Measurements from ENCODE around the gene PTPN13. TPM values are rescaled to one million over a fixed set of nuclear protein-coding genes. Genes with fewer than 3 reads are reported as not detected.

PTPN13 gene
- total RNA-seq, 2 experiments from 2014 or later, result 0.06 TPM

DNA sequence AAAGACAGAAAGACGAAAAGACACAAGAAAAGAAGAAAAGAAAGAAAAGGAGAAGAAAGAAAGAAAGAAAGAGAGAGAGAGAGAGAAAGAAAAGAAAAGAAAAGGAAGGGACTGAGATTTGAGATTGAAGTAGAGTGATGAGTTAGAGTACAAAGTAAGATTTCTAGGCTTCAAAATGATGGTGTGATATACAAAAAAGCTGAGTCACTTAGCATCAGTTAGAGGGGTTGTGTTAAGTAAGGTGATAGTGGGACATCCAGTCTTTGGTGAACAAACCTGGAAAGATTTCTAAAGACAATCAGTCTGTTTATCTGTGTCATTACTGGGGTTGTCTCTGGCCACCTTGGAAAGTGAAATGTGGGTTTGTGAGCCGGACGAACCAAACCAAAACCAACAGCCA is 241.6 kb downstream of the PTPN13 start:
- Mint-ChIP-seq H3K4me1 (no peaks in the 10 kb centered on the region), H3K4me3 (no peak overlapping the region), H3K27me3 (peaks cover 2% of the 10 kb centered on the region), H3K9me3 (no peaks in the 10 kb centered on the region), H3K27ac (peak overlapping the region; percentile 13), H3K36me3 (no peaks in the 10 kb centered on the region)
- POLR2A ChIA-PET, result no interaction called here
- no peak for DNase-seq
- ATAC-seq (ENCODE audit: low read depth), result no peak

DNA sequence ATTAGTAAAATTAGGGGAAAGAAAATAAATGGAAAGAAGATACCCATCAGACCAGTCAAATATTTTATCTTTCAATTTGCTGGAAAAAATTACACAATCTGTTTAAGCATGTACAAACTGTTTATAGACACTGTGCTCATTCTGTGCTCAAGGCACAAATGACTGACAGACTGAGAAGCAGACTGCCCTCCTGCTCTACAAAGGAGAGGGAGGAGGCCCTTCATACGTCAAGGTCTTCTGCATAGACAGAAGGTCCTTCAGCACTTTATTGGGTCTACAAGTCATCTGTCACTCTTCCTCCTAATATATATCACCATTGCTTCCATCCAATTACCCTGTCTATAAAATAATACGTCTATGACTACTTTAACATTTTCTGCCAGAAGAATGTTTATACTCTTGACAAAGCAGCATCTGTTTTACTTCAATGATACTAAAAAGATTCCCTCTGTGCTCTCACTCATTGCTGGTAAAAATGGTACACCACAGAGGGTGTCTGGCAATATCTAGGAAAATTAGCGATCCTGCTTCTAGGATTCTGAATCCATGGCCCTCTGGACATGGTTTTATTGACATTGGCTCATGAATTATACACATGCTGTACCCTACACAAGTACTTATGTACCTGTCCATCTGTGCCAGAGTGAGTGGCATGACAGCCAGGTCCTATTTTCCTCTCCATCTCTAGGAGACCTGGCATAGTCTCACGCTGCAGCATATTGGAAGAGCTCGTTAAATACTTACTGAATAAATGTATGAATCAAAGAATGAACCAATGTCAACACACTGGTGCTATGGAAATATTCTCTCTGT is 243.8 kb downstream of the PTPN13 start:
- Mint-ChIP-seq H3K36me3 (no peaks in the 10 kb centered on the region), H3K4me3 (no peak overlapping the region), H3K4me1 (no peaks in the 10 kb centered on the region), H3K9me3 (no peaks in the 10 kb centered on the region), H3K27ac (no peak overlapping the region), H3K27me3 (peaks cover 2% of the 10 kb centered on the region)
- POLR2A ChIA-PET, result no interaction called here
- DNase-seq (no peak), ATAC-seq (ENCODE audit: low read depth) (no peak)

DNA sequence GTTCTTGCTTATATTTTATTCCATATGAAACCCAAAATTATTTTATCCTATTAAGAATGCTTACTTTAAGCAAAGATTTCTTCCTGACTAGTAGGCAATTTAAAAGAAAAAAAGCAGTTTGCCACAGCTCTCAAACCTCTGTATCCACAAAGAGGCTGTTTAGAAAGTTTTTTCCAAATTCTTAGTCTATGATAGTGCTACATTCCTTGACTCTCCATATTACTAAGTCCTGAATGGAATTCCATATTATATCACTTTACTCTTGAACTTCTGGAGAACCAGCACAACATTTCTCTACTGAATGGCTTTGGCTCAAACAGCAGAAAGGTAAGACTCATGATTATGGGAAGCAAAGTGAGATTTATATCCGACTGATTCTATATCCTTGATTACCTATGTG is 246.7 kb downstream of the PTPN13 start:
- Mint-ChIP-seq H3K4me1 (no peaks in the 10 kb centered on the region), H3K4me3 (no peak overlapping the region), H3K9me3 (no peaks in the 10 kb centered on the region), H3K27ac (no peak overlapping the region), H3K27me3 (peaks cover 2% of the 10 kb centered on the region), H3K36me3 (no peaks in the 10 kb centered on the region)
- no peak for DNase-seq
- POLR2A ChIA-PET, result no interaction called here
- no peak for ATAC-seq (ENCODE audit: low read depth)

DNA sequence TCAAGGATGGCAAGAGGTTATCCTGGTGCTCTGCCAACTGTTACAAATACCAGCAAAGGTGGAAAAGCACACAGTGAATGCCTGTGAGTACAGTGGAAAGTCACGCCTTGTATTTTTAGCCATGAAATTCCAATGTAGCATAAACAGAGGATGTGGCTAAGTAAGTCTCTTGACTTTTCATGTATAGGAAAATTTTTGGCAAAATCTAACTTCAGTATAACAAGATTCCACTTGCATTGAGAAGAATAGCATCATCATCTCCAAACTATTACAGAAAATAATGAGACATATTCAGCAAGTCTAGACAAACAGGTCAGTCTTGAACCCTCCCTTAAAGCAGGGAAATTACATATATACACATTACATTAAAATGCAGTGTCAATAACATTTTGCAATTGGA is 247.2 kb downstream of the PTPN13 start:
- DNase-seq (no peak), ATAC-seq (ENCODE audit: low read depth) (no peak)
- no peaks in the 10 kb centered on the region for H3K36me3 Mint-ChIP-seq
- no peaks in the 10 kb centered on the region for H3K4me1 Mint-ChIP-seq
- H3K27me3 Mint-ChIP-seq, result peaks cover 2% of the 10 kb centered on the region
- no peak overlapping the region for H3K4me3 Mint-ChIP-seq
- POLR2A ChIA-PET, result no interaction called here
- no peaks in the 10 kb centered on the region for H3K9me3 Mint-ChIP-seq
- no peak overlapping the region for H3K27ac Mint-ChIP-seq

DNA sequence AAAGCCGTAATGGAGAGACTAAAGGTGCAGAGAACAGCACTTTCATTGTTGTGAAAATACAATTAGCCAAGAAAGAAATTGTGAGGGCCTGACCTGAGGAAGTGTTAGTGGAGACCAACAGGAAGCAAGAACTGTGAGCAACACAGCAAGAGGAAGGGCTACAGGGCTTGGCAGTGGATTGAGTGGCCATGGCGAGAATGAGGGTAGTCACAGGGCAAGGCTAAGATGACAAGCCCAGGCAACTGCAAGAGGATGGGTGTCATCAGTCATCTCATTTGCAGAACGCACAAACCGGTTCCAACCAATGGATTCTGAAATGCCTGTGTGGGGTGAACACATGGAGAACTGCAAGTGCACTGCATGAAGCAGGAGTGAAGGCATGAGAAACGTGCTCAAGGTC is 251.5 kb downstream of the PTPN13 start:
- H3K9me3 Mint-ChIP-seq, result no peaks in the 10 kb centered on the region
- DNase-seq (no peak), ATAC-seq (ENCODE audit: low read depth) (no peak)
- H3K27ac Mint-ChIP-seq, result no peak overlapping the region
- H3K4me3 Mint-ChIP-seq, result no peak overlapping the region
- POLR2A ChIA-PET, result no interaction called here
- no peaks in the 10 kb centered on the region for H3K36me3 Mint-ChIP-seq
- no peaks in the 10 kb centered on the region for H3K4me1 Mint-ChIP-seq
- H3K27me3 Mint-ChIP-seq, result peaks cover 2% of the 10 kb centered on the region

DNA sequence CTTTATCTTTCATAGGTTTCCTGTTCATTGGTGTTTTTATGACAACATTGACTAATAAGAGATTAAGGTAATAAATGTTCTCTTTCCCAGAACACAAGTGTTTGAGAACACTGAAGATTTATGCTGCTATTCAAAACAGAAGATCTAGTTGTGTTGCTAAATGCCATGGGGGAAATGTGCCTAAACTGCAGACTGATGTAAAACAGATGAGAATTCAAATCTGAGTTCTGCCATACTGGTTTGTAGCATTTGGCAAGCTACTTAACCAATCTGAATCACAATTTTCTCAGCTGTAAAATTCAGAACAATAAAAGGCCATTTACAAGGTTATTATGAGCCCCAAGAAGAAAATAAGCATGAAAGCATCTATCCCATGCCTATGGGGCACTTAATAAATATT is 252.8 kb downstream of the PTPN13 start:
- H3K27ac Mint-ChIP-seq, result no peak overlapping the region
- POLR2A ChIA-PET, result no interaction called here
- no peaks in the 10 kb centered on the region for H3K9me3 Mint-ChIP-seq
- no peak for DNase-seq
- no peak for ATAC-seq (ENCODE audit: low read depth)
- no peaks in the 10 kb centered on the region for H3K4me1 Mint-ChIP-seq
- no peak overlapping the region for H3K4me3 Mint-ChIP-seq
- H3K27me3 Mint-ChIP-seq, result peaks cover 2% of the 10 kb centered on the region
- H3K36me3 Mint-ChIP-seq, result no peaks in the 10 kb centered on the region

DNA sequence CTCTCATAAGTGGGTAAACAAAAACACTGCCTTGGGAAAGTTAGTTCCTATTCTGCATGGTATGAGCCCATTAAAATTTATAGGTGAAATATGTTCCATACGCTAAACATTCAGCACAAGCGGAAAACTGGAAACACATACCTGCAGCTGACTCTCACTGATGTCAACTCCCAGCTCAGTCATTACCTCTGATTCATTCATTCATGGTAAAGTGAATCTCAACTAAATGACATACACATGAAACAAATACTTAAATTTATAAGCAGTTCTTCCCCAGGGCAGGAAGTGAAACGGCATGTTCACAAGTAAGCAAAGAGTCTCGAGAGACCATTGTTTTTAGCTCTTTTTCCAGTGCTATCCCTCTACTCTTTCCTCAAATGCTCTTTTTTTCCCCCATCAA is 253.5 kb downstream of the PTPN13 start:
- DNase-seq (no peak), ATAC-seq (ENCODE audit: low read depth) (no peak)
- peaks cover 2% of the 10 kb centered on the region for H3K27me3 Mint-ChIP-seq
- no peaks in the 10 kb centered on the region for H3K4me1 Mint-ChIP-seq
- no peak overlapping the region for H3K27ac Mint-ChIP-seq
- no peaks in the 10 kb centered on the region for H3K9me3 Mint-ChIP-seq
- H3K4me3 Mint-ChIP-seq, result no peak overlapping the region
- POLR2A ChIA-PET, result no interaction called here
- H3K36me3 Mint-ChIP-seq, result no peaks in the 10 kb centered on the region

DNA sequence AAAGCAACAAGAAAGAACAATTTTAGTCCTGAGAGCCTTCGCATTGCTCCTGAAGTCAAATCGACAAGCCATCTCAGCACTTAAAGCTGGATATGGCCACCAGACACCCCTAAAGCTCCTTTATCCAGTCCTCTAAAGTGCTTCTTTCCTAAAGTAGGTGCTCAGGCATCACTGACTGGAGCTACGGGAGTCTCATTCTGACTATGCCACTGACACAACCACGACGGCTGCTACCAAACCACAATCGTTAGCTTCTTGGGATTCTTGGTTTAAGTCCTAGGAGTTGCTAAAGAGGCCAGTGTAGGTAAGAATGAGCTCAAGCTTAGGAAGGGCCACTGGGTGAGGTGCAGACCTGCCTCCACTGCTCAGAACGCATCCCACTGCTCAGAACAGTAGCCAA is 254.0 kb downstream of the PTPN13 start:
- no peak overlapping the region for H3K4me3 Mint-ChIP-seq
- POLR2A ChIA-PET, result no interaction called here
- no peaks in the 10 kb centered on the region for H3K4me1 Mint-ChIP-seq
- H3K9me3 Mint-ChIP-seq, result no peaks in the 10 kb centered on the region
- peaks cover 2% of the 10 kb centered on the region for H3K27me3 Mint-ChIP-seq
- DNase-seq (no peak), ATAC-seq (ENCODE audit: low read depth) (no peak)
- H3K27ac Mint-ChIP-seq, result no peak overlapping the region
- no peaks in the 10 kb centered on the region for H3K36me3 Mint-ChIP-seq

DNA sequence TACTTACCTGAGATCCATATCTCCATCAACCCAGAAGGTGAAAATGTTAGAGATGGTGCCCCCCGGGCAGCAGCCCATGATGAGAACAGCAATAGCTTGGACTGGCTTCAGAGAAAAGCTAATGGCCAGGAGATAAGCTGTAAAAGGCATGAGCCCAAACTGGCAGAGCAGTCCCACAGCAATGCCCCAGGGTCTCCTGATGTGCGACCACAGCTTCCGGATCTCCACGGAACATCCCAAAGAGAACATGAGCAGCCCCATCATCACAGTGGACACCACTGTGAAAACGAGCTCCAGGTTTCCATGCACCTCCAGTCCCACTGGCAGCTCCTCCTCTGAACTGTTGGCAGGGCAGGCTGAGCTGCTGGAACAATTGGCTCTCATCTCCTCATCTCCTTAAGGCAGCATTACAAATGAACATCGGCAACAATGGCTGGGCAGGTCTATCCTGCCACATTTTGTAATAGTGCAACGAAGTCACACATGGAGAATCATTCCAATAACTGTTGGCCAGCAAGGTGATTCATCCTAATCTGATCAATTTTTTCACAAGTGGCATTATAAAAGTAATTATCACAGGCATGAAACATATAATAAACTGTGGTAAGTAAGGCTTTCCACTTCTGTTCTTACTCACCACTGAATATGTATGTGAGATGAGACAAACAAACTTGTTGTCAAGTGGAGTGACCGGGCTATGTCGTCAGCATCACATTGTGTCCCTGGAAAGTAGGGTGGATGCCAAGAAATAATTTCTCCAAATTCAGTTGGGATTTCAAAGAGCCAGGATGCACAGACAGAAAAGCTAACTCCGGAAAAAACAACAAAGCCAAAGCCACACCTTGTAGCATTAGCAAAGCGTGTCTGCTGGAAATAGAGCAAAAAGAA is 254.9 kb downstream of the PTPN13 start, which contains the start of gene SLC10A6:
SLC10A6 (minus strand) TSS at position 653 of the 888 bp plus-strand sequence; CDS start at position 384, 269 bp downstream.
- H3K27me3 Mint-ChIP-seq, result peaks cover 2% of the 10 kb centered on the region
- no peaks in the 10 kb centered on the region for H3K36me3 Mint-ChIP-seq
- POLR2A ChIA-PET, result no interaction called here
- no peak within 1 kb of the TSS for H3K27ac Mint-ChIP-seq
- H3K4me1 Mint-ChIP-seq, result no peaks in the 10 kb centered on the region
- no peaks in the 10 kb centered on the region for H3K9me3 Mint-ChIP-seq
- ATAC-seq (ENCODE audit: low read depth) (no peak), DNase-seq (no peak)
- no peak within 1 kb of the TSS for H3K4me3 Mint-ChIP-seq

DNA sequence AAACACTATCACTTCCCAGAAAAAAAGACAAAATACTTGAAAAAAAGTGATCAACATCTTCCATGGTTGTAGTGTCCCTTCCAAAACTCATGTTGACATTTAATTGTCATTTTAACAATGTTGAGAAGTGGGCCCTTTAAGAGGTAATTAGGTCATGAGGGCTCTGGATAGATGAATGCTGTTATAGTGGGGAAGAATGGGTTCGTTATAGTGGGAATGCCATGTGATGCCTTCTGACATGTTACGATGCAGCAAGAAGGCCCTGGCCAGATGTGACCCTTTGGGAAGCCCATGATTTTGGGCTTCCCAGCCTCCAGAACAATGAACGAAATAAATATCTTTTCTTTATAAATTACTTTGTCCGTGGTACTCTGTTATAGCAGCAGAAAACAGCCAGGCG is 259.1 kb downstream of the PTPN13 start:
- no peaks in the 10 kb centered on the region for H3K9me3 Mint-ChIP-seq
- H3K27ac Mint-ChIP-seq, result no peak overlapping the region
- H3K4me1 Mint-ChIP-seq, result no peaks in the 10 kb centered on the region
- H3K27me3 Mint-ChIP-seq, result no peaks in the 10 kb centered on the region
- ATAC-seq (ENCODE audit: low read depth), result no peak
- DNase-seq, result no peak
- H3K4me3 Mint-ChIP-seq, result no peak overlapping the region
- POLR2A ChIA-PET, result no interaction called here
- no peaks in the 10 kb centered on the region for H3K36me3 Mint-ChIP-seq

DNA sequence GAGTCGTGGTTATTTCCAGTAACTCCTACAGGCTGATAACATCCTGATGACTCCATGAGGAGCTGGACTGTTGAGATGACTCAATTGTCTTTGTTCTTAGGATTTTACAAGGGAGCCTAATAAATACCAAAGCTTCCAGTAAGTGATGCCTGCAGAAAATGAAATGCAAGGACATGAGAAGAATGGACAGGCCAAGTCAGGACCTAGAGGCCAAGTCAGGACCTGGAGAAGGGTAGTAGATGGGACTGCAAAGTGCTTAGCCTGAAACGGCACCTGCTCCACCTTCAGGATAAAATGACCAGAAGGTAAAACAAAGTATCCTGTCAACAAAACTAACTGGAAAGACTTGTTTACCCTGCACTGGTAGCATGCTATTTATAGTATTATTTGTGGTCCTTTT is 261.5 kb downstream of the PTPN13 start:
- no peak for ATAC-seq (ENCODE audit: low read depth)
- no peak overlapping the region for H3K27ac Mint-ChIP-seq
- no peaks in the 10 kb centered on the region for H3K36me3 Mint-ChIP-seq
- DNase-seq, result no peak
- no peaks in the 10 kb centered on the region for H3K4me1 Mint-ChIP-seq
- POLR2A ChIA-PET, result no interaction called here
- H3K27me3 Mint-ChIP-seq, result no peaks in the 10 kb centered on the region
- no peaks in the 10 kb centered on the region for H3K9me3 Mint-ChIP-seq
- H3K4me3 Mint-ChIP-seq, result no peak overlapping the region

DNA sequence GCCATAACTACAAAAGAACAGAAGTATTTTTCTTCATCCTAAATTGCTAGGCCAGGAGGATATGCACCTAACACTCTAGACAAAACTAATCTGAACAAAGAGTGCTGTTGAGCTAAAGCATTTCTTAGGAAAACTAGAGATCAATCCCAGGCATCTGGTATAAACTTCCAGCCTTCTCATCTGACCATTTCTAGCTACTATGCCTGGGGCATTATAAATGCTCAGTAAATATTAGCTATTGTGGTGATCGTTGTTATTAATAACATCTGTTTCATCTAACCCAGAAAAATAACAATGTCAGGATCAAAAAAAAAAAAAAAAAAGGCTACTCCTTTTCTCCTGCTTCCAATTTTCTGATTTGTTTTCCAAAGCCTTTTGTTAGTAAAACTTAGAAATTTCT is 262.8 kb downstream of the PTPN13 start:
- ATAC-seq (ENCODE audit: low read depth), result no peak
- no peaks in the 10 kb centered on the region for H3K27me3 Mint-ChIP-seq
- H3K4me3 Mint-ChIP-seq, result no peak overlapping the region
- H3K9me3 Mint-ChIP-seq, result no peaks in the 10 kb centered on the region
- DNase-seq, result no peak
- no peaks in the 10 kb centered on the region for H3K4me1 Mint-ChIP-seq
- no peaks in the 10 kb centered on the region for H3K36me3 Mint-ChIP-seq
- no peak overlapping the region for H3K27ac Mint-ChIP-seq
- POLR2A ChIA-PET, result no interaction called here

DNA sequence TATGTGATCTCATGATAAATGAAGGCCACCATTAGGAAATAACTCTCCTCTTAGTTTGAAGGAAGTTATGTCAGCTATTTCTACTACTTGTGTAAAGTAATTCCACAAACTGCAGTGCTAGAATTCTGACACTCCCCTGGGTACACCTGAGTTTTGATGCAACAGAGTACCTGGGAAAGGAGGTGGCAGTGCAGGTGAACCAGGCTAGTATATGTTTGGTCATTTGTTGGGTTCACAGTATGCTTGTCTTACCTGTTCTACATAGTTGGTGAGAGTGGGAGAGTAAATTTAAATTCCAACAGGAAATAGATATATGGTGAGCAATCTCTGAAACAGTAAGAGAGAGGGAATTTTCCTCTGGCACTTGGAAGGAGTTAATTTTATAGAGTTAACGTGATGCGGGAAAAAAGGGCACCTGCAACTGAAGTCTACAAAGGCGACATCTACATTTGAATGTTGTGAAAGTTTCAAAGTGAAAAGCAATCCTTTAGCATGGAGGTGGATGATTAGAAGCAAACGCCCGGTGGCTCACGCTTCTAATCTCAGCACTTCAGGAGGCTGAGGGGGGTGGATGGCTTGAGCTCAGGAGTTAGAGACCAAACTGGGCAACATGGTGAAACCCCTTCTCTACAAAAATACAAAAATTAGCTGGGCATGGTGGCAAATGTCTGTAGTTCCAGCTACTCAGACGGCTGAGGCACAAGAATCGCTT is 263.4 kb downstream of the PTPN13 start:
- no peak for DNase-seq
- no peaks in the 10 kb centered on the region for H3K9me3 Mint-ChIP-seq
- H3K4me1 Mint-ChIP-seq, result no peaks in the 10 kb centered on the region
- no peak overlapping the region for H3K27ac Mint-ChIP-seq
- H3K27me3 Mint-ChIP-seq, result no peaks in the 10 kb centered on the region
- POLR2A ChIA-PET, result interaction anchor here (0.6 kb wide), 2 partner anchors 321 to 1187 kb away, joined by 3 to 5 read pairs; no protein-coding TSS in a partner anchor
- no peaks in the 10 kb centered on the region for H3K36me3 Mint-ChIP-seq
- no peak overlapping the region for H3K4me3 Mint-ChIP-seq
- ATAC-seq (ENCODE audit: low read depth), result no peak

Data from activated naive CD8-positive, alpha-beta T cell treated with anti-CD3 and anti-CD28 coated beads, Interleukin-2, amount 10 ng/mL, durations not matched to agents 7 days and 5 days (primary cell).